Subcutaneous adipose tissue (tissue), 4 donors: ENCODE data around the gene UNKL. TPM values are rescaled to one million over a fixed set of nuclear protein-coding genes. Genes with fewer than 3 reads are reported as not detected.

ENCODE experiments used
- total RNA-seq, 4 donors: library from RNA; depleted of rRNA; stranded (reverse); fragments of >200 nt; gene quantifications; one replicate each; pipeline ENCODE4 v1.1.0, GENCODE V29; 2016
- TF ChIP-seq, protein P1 (sequence below): fragments of 450-650 bp; IDR thresholded peaks from one replicate; pipeline ENCODE4 v1.5.1; 2016; ENCODE audit warnings: low read depth, mild to moderate bottlenecking, control low read depth, antibody characterized with exemption, moderate library complexity

UNKL gene
- total RNA-seq, 4 donors from 2014 or later: 14.3 to 49.2 (median 25.9) TPM

DNA sequence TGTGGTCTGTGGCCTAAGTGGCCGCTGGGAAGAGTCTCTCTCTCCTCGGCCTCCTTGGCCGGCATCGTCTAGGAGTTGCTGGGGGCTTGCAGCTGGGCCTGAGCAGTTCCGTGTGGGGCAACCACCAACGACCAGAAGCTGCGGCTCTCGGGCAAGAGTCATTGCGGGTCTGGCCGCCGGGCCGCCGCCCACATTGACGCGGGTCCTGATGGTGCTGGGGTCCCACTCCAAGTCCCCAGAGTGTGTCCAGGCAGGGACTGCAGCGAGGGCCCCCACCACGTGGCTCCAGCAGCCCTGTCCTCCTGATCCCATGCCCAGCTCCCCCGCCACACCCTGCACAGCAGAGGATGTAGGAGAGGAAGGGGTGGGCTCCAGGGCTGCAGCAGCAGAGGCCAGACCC, 30.9 kb downstream of the UNKL start:
- TF ChIP-seq, protein P1, sequence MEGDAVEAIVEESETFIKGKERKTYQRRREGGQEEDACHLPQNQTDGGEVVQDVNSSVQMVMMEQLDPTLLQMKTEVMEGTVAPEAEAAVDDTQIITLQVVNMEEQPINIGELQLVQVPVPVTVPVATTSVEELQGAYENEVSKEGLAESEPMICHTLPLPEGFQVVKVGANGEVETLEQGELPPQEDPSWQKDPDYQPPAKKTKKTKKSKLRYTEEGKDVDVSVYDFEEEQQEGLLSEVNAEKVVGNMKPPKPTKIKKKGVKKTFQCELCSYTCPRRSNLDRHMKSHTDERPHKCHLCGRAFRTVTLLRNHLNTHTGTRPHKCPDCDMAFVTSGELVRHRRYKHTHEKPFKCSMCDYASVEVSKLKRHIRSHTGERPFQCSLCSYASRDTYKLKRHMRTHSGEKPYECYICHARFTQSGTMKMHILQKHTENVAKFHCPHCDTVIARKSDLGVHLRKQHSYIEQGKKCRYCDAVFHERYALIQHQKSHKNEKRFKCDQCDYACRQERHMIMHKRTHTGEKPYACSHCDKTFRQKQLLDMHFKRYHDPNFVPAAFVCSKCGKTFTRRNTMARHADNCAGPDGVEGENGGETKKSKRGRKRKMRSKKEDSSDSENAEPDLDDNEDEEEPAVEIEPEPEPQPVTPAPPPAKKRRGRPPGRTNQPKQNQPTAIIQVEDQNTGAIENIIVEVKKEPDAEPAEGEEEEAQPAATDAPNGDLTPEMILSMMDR: no peak

DNA sequence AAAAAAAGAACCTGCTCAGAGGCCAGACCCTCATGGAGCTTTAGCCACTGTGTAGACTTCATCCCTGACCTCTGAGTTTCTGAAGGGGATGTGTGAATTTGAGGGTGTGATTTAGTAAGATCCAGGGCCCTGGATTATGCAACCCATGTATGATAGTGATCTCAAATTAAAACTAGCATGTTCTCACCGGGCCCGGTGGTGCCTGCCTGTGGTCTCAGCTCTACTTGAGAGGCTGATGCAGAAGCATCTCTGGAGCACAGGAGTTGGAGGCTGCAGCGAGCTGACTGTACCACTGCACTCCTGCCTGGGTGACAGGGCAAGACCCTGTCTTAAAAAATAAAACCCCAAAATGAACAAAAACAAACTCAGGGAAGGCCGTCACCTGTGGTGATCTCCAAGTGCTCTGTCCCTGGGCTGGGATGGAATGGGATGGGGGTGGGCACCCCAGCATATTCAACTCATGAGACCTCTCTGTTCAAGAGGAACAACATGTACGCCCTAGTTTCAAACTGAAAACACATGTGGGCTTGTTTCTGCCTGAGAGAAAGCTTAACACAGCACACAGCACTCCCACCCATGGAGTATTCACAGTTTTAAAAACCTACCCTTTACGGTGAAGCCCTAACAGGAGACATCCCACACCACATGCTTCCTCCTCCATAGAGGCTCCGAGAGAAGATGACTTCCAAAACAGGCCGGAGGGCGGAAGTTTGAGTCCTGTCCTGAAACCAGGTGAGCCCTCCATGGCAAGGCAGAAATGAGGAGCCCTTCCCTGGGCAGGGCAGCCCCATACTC, 32.7 kb downstream of the UNKL start:
- TF ChIP-seq, protein P1: no peak

DNA sequence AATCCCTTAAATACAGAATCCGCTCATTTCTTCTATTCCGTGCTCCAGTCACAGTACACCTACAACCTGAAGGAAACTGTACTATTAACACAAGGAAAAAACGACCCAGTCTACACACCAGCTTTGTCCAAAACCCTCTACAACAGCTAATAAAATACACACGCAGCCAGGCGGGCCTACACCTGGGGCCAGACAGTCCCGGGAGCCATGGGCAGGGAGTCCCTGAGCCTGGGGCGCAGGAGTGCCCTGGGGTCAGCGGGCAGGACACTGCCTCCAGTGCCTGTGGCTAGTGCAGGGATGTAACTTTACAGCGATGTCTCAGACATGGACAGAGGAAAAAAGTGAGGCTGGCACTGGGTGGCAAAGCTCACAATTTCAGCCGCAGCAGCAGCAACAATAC, 34.3 kb downstream of the UNKL start:
- TF ChIP-seq, protein P1: no peak

DNA sequence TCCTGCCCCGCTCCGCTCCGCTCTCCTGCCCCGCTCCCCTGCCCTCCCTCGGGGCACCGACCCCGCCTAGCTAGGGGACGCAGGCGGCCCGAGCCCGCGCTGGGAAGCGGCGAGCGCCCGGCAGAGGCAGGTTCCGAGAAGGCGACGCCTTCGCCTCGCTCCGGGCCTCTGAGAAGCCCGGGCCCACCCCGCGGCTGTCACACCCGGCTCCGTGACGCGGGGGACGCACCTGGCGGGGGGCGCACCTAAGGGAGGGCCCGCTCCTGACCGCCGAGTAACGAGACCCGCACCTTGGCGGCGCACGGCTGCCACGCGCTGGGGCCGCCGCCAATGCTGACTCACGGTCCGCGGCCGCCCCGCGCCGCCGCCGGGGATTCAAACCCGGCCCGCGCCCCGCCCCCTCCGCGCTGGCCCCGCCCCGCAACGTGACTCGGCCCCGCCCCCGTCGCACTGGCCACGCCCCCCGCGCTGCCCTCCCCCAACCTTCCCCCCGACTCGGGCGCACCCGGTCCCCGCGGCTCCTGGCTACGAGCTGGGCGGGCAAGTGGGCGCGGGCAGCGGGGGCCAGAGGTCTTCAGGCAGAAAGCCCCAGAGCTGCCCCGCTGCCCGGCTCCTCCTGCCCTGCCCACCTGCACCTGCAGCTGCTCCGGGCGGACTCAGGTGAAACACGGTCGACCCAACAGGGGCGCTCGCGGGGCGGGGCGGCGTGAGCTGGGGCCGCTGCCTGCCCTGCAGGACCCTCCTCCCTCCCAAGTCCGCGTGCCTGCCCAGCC, 35.0 kb downstream of the UNKL start:
- TF ChIP-seq, protein P1: no peak

DNA sequence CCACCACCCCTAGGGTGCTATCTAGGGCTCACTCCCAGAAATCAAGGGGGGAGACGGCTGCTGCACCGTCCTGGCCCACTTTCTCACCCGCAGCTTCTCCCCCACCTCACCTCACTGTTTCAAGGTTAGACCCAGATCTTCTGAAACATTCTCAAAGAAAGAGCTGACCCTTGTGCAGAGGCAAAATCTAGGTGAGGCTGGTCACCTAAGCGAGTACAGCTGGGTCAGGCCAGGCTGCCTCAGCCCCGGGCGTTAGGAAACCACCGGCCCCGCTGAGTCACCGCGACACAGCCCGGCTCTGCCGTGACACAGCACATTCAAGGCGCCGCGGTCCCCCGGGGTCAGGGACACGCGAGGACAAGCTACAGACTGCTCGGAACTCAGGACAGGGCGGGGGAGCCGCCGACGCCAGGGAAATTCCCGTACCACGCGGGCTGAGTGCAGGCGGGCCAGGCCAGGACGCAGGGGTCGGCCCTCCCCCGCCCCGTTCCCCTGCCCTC, 35.6 kb downstream of the UNKL start:
- TF ChIP-seq, protein P1: no peak

DNA sequence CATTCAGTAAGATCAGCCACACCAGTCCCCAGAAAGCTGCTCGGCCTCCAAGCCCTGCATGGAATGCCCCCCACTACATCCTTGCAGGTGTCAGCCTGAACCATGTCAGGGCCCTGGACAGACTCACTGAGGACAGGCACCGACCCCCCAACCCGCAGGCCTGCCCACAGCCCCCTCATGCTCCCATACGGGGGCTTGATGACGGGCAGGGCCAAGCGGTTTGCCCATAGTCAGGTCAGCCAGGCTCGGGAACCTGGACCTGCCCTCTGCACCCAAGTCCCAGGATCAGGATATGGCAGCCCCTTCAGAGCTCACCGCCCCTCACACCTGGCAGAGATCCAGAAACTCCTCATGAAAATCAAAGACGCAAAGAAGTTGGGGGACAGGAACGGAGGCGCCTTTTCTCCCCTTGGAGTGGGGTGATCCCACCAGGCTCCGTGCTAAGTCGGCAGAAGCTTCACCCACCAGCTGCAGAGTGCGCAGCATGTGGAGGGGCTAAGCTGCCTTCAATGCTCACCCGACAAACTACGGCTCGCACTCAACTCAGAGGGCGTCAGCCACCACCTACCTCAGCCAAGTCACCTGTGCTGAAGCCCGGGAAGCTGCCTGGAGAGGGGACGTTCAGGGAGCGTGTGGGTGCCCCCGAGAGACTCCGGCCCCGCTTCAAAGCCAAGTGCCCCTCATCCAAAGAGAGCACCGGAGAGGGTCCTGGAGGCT, 36.3 kb downstream of the UNKL start:
- TF ChIP-seq, protein P1: no peak
